ENCODE data around the gene ZNF22.

The ZNF22 gene

GRCh38 chr10:44984671-44985101 lies 16.0 kb upstream of the ZNF22 start:
- no peaks in the 10 kb centered on the region for H3K36me3 ChIP-seq (ENCODE audit: control insufficient read depth, insufficient read depth, low read length)

GRCh38 chr10:44985175-44985681 lies 15.5 kb upstream of the ZNF22 start:
- no peaks in the 10 kb centered on the region for H3K9me3 ChIP-seq (ENCODE audit: control insufficient read depth, insufficient read depth, low read length)
- no CpG with 5 or more reads among the region's 9 CpGs for WGBS (ENCODE audit: insufficient coverage, insufficient read length)
- H3K27ac ChIP-seq (ENCODE audit: low read length) = no peak overlapping the region
- H3K36me3 ChIP-seq (ENCODE audit: control insufficient read depth, insufficient read depth, low read length) = no peaks in the 10 kb centered on the region
- peaks cover 7% of the 10 kb centered on the region for H3K4me1 ChIP-seq (ENCODE audit: control insufficient read depth, insufficient read depth, low read length)
- no peak for DNase-seq (ENCODE audit: low read depth, low spot score)
- H3K27me3 ChIP-seq (ENCODE audit: control insufficient read depth, insufficient read depth, low read length) = no peaks in the 10 kb centered on the region
- H3K4me3 ChIP-seq (ENCODE audit: low read length) = no peak overlapping the region

More at GRCh38 chr10:44984671-44985101, 16.0 kb upstream of the ZNF22 start:
- Histone ChIP-seq H3K9me3 (ENCODE audit: control insufficient read depth, insufficient read depth, low read length) (no peaks in the 10 kb centered on the region), H3K4me1 (ENCODE audit: control insufficient read depth, insufficient read depth, low read length) (peaks cover 8% of the 10 kb centered on the region), H3K4me3 (ENCODE audit: low read length) (no peak overlapping the region), H3K27ac (ENCODE audit: low read length) (no peak overlapping the region), H3K27me3 (ENCODE audit: control insufficient read depth, insufficient read depth, low read length) (no peaks in the 10 kb centered on the region)
- WGBS (ENCODE audit: insufficient coverage, insufficient read length) = no CpG with 5 or more reads among the region's 15 CpGs
- DNase-seq (ENCODE audit: low read depth, low spot score) = no peak

- Histone ChIP-seq H3K9me3 (ENCODE audit: control insufficient read depth, insufficient read depth, low read length) (no peaks in the 10 kb centered on the region), H3K27ac (ENCODE audit: low read length) (no peak overlapping the region), H3K4me3 (ENCODE audit: low read length) (no peak overlapping the region), H3K4me1 (ENCODE audit: control insufficient read depth, insufficient read depth, low read length) (peaks cover 7% of the 10 kb centered on the region), H3K27me3 (ENCODE audit: control insufficient read depth, insufficient read depth, low read length) (no peaks in the 10 kb centered on the region), H3K36me3 (ENCODE audit: control insufficient read depth, insufficient read depth, low read length) (no peaks in the 10 kb centered on the region)
- no peak for DNase-seq (ENCODE audit: low read depth, low spot score)
- WGBS (ENCODE audit: insufficient coverage, insufficient read length) = no CpG with 5 or more reads among the region's 3 CpGs
These were observed 14.5 kb upstream of the ZNF22 start for GRCh38 chr10:44986179-44986578.

GRCh38 chr10:44986670-44987069 lies 14.1 kb upstream of the ZNF22 start:
- no peak overlapping the region for H3K27ac ChIP-seq (ENCODE audit: low read length)
- H3K9me3 ChIP-seq (ENCODE audit: control insufficient read depth, insufficient read depth, low read length) = no peaks in the 10 kb centered on the region
- H3K4me3 ChIP-seq (ENCODE audit: low read length) = no peak overlapping the region
- WGBS (ENCODE audit: insufficient coverage, insufficient read length) = no CpG with 5 or more reads among the region's 3 CpGs
- H3K36me3 ChIP-seq (ENCODE audit: control insufficient read depth, insufficient read depth, low read length) = no peaks in the 10 kb centered on the region
- H3K4me1 ChIP-seq (ENCODE audit: control insufficient read depth, insufficient read depth, low read length) = peaks cover 7% of the 10 kb centered on the region
- DNase-seq (ENCODE audit: low read depth, low spot score) = no peak
- H3K27me3 ChIP-seq (ENCODE audit: control insufficient read depth, insufficient read depth, low read length) = no peaks in the 10 kb centered on the region

- no CpG with 5 or more reads among the region's 10 CpGs for WGBS (ENCODE audit: insufficient coverage, insufficient read length)
- H3K4me1 ChIP-seq (ENCODE audit: control insufficient read depth, insufficient read depth, low read length) = peaks cover 7% of the 10 kb centered on the region
- DNase-seq (ENCODE audit: low read depth, low spot score) = no peak
These were observed 11.7 kb upstream of the ZNF22 start for GRCh38 chr10:44988957-44989585.

GRCh38 chr10:44989597-44990301 lies 11.0 kb upstream of the ZNF22 start:
- no peak overlapping the region for H3K4me3 ChIP-seq (ENCODE audit: low read length)
- DNase-seq (ENCODE audit: low read depth, low spot score) = no peak
- peaks cover 8% of the 10 kb centered on the region for H3K4me1 ChIP-seq (ENCODE audit: control insufficient read depth, insufficient read depth, low read length)
- H3K27ac ChIP-seq (ENCODE audit: low read length) = no peak overlapping the region
- no CpG with 5 or more reads among the region's 14 CpGs for WGBS (ENCODE audit: insufficient coverage, insufficient read length)
- H3K27me3 ChIP-seq (ENCODE audit: control insufficient read depth, insufficient read depth, low read length) = no peaks in the 10 kb centered on the region
- H3K36me3 ChIP-seq (ENCODE audit: control insufficient read depth, insufficient read depth, low read length) = no peaks in the 10 kb centered on the region
- H3K9me3 ChIP-seq (ENCODE audit: control insufficient read depth, insufficient read depth, low read length) = no peaks in the 10 kb centered on the region

More at GRCh38 chr10:44988957-44989585, 11.7 kb upstream of the ZNF22 start:
- Histone ChIP-seq H3K36me3 (ENCODE audit: control insufficient read depth, insufficient read depth, low read length) (no peaks in the 10 kb centered on the region), H3K27ac (ENCODE audit: low read length) (no peak overlapping the region), H3K27me3 (ENCODE audit: control insufficient read depth, insufficient read depth, low read length) (no peaks in the 10 kb centered on the region), H3K4me3 (ENCODE audit: low read length) (no peak overlapping the region), H3K9me3 (ENCODE audit: control insufficient read depth, insufficient read depth, low read length) (no peaks in the 10 kb centered on the region)

GRCh38 chr10:44990302-44990655 lies 10.4 kb upstream of the ZNF22 start:
- H3K27me3 ChIP-seq (ENCODE audit: control insufficient read depth, insufficient read depth, low read length) = no peaks in the 10 kb centered on the region
- WGBS (ENCODE audit: insufficient coverage, insufficient read length) = no CpG with 5 or more reads among the region's 8 CpGs
- H3K36me3 ChIP-seq (ENCODE audit: control insufficient read depth, insufficient read depth, low read length) = no peaks in the 10 kb centered on the region
- peaks cover 8% of the 10 kb centered on the region for H3K4me1 ChIP-seq (ENCODE audit: control insufficient read depth, insufficient read depth, low read length)
- DNase-seq (ENCODE audit: low read depth, low spot score) = no peak
- H3K27ac ChIP-seq (ENCODE audit: low read length) = no peak overlapping the region
- no peaks in the 10 kb centered on the region for H3K9me3 ChIP-seq (ENCODE audit: control insufficient read depth, insufficient read depth, low read length)
- H3K4me3 ChIP-seq (ENCODE audit: low read length) = no peak overlapping the region

GRCh38 chr10:44990965-44991364 lies 9.8 kb upstream of the ZNF22 start:
- Histone ChIP-seq H3K27ac (ENCODE audit: low read length) (no peak overlapping the region), H3K9me3 (ENCODE audit: control insufficient read depth, insufficient read depth, low read length) (no peaks in the 10 kb centered on the region), H3K27me3 (ENCODE audit: control insufficient read depth, insufficient read depth, low read length) (no peaks in the 10 kb centered on the region), H3K36me3 (ENCODE audit: control insufficient read depth, insufficient read depth, low read length) (no peaks in the 10 kb centered on the region), H3K4me1 (ENCODE audit: control insufficient read depth, insufficient read depth, low read length) (peaks cover 8% of the 10 kb centered on the region), H3K4me3 (ENCODE audit: low read length) (no peak overlapping the region)
- WGBS (ENCODE audit: insufficient coverage, insufficient read length) = no CpG with 5 or more reads among the region's 7 CpGs
- no peak for DNase-seq (ENCODE audit: low read depth, low spot score)

- DNase-seq (ENCODE audit: low read depth, low spot score) = no peak
- no peaks in the 10 kb centered on the region for H3K36me3 ChIP-seq (ENCODE audit: control insufficient read depth, insufficient read depth, low read length)
- H3K27ac ChIP-seq (ENCODE audit: low read length) = no peak overlapping the region
- H3K4me1 ChIP-seq (ENCODE audit: control insufficient read depth, insufficient read depth, low read length) = peaks cover 8% of the 10 kb centered on the region
- H3K27me3 ChIP-seq (ENCODE audit: control insufficient read depth, insufficient read depth, low read length) = no peaks in the 10 kb centered on the region
- no CpG with 5 or more reads among the region's 5 CpGs for whole genome bisulfite sequencing (ENCODE audit: insufficient coverage, insufficient read length)
- no peaks in the 10 kb centered on the region for H3K9me3 ChIP-seq (ENCODE audit: control insufficient read depth, insufficient read depth, low read length)
- no peak overlapping the region for H3K4me3 ChIP-seq (ENCODE audit: low read length)
These were observed 9.2 kb upstream of the ZNF22 start for GRCh38 chr10:44991571-44991970.

GRCh38 chr10:44992070-44992731 lies 8.5 kb upstream of the ZNF22 start:
- Histone ChIP-seq H3K36me3 (ENCODE audit: control insufficient read depth, insufficient read depth, low read length) (no peaks in the 10 kb centered on the region), H3K4me1 (ENCODE audit: control insufficient read depth, insufficient read depth, low read length) (peaks cover 8% of the 10 kb centered on the region), H3K4me3 (ENCODE audit: low read length) (no peak overlapping the region), H3K27me3 (ENCODE audit: control insufficient read depth, insufficient read depth, low read length) (no peaks in the 10 kb centered on the region), H3K27ac (ENCODE audit: low read length) (no peak overlapping the region), H3K9me3 (ENCODE audit: control insufficient read depth, insufficient read depth, low read length) (no peaks in the 10 kb centered on the region)
- DNase-seq (ENCODE audit: low read depth, low spot score) = no peak
- WGBS (ENCODE audit: insufficient coverage, insufficient read length) = no CpG with 5 or more reads among the region's 11 CpGs
